Activated CD8-positive, alpha-beta memory T cell treated with anti-CD3 and anti-CD28 coated beads for 36 hours (primary cell): ENCODE results near the gene PLIN1. TPM values are rescaled to one million over a fixed set of nuclear protein-coding genes. Genes with fewer than 3 reads are reported as not detected.

ENCODE experiments used
- CTCF ChIA-PET: fragments of 350-600 bp; sonication (Branson Sonifier 250); formaldehyde crosslinking; loops from one replicate; lab custom pipeline; 2021; ENCODE audit warnings: antibody characterized with exemption; lab: Charles Lee
- POLR2A ChIA-PET: fragments of 350-600 bp; sonication (Branson Sonifier 250); formaldehyde crosslinking; loops from one replicate; lab custom pipeline; 2021; ENCODE audit warnings: antibody characterized with exemption; lab: Charles Lee
- total RNA-seq, 2 experiments: library from RNA; stranded (reverse); gene quantifications; one replicate each; pipeline ENCODE4 v1.2.3, GENCODE V29; 2021

Gene PLIN1
- total RNA-seq, 2 experiments from 2014 or later: 0.25 to 0.44 TPM

DNA sequence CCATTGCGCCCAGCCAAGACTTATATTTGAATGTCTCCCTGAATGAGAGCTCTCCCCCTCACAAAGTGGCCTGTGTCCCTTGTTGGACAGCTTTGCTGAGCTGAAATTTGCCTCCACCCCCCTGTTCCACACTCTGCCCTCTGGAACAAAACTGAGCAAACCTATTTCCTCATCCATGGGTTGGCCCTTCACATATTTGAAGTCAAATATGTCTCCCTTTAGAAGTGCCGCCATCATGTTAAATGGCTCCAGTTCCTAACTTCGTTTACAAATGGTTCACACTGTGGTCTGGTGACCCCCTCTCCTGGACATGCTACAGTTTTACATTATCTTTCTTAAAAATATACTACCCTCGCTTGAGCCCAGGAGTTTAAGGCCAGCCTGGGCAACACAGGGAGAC, 4.6 kb downstream of the PLIN1 start:
- CTCF ChIA-PET: no interaction called here
- POLR2A ChIA-PET: no interaction called here

DNA sequence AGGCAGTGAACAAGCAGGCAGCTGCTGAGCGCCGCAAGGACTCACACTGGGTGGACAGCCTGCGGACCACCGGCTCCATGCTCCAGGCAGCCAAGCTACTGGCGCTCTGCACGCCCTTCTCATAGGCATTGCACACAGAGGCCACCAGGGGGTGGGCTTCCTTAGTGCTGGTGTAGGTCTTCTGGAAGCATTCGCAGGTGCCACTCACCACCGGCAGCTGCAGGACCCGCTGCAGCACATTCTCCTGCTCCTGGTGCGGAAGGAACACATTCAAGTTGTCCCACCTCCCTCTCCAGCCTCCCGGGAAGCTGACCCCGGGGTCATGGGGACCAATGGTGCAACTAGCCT, 6.0 kb downstream of the PLIN1 start:
- ChIA-PET POLR2A (no interaction called here), CTCF (no interaction called here)

DNA sequence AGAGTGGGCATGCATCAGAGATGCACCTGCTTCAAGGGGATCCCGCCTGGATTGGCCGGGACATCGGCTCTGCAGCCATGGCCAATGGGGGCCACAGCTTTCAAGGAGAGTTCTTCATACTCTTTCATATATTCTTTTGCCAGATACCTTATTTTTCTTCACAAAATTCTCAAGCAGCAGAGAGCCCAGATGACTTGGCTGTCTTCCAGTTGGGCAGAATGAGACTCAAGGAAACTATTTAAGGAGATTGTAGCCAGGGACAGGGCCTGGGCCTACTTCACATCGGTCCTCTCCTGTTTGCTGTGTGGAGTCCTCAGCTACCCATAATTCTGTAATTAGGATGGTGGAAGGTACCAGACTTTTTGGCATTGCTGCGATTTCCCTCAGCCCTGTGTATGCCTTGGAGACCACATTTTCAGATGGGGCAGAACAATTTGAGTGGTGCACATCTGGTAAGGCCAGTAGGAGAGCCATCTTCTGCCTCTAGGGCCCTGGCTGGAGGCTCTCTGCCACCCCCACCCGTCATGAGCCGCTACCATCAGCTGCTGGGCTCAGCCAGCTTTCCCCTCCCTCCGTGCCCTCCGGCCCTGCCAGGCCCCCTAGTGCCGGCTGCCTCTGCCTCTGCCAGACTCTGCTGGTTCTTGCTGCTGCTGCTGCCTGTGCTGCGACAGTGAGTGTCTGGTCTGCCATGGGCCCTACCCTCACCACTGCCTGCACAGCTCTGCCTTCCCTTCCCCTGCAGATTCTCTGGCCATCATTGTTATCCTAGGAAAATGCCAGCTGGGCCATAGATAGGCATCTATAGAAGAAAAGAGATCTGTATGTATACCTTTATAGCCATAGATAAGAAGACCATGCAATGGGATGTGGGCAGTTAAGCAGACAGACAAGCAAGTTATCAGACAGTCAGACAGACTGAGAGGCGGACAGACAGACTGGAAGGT, 6.7 kb downstream of the PLIN1 start:
- ChIA-PET POLR2A (no interaction called here), CTCF (no interaction called here)

DNA sequence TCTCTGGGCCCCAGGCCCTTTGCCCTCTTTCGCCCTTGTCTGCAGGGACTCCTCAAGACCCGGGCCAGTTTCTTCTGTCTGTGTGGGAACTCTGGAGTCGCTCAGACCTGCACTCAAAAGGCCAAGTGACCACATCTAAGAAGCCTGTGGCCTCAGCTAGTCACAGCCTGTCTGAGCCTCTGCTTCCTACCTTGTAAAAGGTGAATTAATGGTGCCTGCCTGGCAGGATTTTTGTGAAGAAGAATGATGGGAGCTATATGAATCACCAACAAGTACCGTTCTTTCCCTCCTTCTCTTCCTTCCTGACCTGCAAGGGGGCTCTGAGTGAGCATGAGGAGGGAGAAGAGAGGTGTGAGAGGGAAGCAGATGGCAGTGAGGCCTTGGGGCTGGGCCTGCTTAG, 7.5 kb downstream of the PLIN1 start:
- POLR2A ChIA-PET: no interaction called here

DNA sequence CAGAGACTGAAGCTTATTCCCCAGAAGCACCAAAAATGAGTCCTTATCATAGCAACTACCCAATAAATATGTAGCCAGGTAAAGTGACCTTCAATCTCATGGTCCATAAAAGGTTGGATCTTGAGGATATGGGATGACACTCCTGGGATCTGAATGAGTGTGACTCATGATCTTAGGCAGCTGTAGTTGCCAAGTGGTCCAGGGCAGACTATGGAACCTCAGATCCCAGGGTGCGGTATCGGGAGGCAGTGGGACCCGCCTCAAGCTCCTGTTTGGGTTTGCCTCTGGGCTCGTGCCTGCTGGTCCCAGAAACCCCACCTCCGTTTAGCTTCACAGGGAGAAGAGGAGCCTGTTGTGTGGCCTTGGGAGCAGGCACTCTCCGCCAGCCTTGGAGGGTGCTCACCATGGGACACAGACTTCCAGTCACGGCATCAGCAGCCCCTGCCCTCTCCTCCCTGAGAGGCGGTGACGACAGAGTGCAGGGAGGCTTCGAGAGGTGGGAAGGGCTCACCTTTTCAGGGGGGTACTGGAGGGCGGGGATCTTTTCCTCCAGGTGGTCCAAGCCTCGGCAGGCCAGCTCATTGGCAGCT, 8.1 kb downstream of the PLIN1 start:
- ChIA-PET POLR2A (no interaction called here), CTCF (no interaction called here)

More for the DNA sequence above, 7.5 kb downstream of the PLIN1 start:
- CTCF ChIA-PET: no interaction called here

DNA sequence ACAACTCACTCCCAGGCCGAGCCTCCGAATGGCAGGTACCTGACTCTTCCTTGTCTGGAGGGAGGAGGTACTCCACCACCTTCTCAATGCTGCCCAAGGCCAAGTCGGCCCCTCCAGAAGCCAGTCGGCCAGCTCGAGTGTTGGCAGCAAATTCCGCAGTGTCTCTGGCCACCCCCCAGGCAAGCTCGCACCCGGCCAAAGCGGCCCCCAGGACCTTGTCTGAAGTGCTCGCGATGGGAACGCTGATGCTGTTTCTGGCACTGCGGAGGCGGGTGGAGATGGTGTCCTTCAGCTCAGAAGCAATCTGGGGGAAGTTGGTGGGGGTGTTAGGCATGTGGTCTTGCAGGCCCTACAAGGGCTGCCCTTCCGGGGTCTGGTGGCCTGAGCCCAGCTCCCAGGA, 9.2 kb downstream of the PLIN1 start:
- CTCF ChIA-PET: no interaction called here
- POLR2A ChIA-PET: no interaction called here

DNA sequence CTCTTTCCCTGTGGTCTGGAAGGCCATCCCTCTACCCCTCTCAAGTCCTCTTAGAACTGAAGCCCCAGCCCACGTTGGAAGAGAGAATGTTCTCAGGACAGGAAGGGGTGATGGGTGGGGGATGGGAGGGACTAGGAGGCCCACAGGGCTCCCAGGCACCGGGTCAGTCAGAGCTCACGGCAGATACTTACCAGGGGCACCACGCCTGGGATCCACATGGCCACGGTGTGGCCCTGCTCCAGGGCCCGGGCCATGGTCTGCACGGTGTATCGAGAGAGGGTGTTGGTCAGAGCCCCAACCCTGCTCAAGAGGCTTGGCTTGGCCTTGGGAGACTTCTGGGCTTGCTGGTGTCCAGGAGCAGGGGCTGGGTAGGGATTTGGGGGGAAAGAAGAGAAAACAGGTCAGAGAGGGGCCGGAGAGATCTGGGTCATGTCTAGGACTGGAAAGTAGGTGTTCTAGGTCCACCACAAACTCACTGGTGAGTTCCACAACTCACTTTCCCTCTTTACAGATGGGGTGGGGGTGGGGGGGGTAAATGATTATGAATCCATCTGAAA, 9.8 kb downstream of the PLIN1 start:
- POLR2A ChIA-PET: no interaction called here
- CTCF ChIA-PET: no interaction called here

DNA sequence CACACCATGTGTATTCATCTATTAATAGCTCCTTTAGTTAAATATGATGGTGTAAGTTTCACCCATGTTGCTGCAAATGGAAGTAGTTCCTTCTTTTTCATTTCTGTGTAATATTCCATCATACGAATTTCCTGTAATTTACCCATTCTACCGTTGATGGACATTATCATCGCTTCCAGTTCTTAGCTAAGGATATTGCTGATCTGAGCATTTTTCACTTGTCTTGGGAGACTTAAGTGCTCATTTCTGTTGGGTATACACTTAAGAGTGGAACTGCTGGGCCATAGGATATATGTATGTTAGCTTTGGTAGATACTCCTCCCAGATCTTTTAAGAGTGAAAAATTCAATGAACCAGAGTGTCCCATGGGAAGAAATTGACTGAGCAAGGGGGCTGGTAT, 11.0 kb downstream of the PLIN1 start:
- CTCF ChIA-PET: no interaction called here
- POLR2A ChIA-PET: no interaction called here

DNA sequence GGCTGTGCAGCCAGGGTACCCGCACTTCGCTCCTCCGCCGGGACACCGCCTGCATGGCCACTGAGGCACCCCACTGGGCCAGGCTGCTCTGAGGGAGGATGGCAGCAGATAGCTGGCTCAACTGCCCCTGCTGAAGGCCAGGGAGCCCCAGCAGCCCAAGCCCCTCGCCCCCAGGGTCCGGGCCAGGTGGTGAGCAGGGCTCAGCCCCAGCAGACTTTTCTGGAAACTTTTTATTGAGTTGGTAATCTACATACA, 11.5 kb downstream of the PLIN1 start:
- POLR2A ChIA-PET: no interaction called here
- CTCF ChIA-PET: no interaction called here

DNA sequence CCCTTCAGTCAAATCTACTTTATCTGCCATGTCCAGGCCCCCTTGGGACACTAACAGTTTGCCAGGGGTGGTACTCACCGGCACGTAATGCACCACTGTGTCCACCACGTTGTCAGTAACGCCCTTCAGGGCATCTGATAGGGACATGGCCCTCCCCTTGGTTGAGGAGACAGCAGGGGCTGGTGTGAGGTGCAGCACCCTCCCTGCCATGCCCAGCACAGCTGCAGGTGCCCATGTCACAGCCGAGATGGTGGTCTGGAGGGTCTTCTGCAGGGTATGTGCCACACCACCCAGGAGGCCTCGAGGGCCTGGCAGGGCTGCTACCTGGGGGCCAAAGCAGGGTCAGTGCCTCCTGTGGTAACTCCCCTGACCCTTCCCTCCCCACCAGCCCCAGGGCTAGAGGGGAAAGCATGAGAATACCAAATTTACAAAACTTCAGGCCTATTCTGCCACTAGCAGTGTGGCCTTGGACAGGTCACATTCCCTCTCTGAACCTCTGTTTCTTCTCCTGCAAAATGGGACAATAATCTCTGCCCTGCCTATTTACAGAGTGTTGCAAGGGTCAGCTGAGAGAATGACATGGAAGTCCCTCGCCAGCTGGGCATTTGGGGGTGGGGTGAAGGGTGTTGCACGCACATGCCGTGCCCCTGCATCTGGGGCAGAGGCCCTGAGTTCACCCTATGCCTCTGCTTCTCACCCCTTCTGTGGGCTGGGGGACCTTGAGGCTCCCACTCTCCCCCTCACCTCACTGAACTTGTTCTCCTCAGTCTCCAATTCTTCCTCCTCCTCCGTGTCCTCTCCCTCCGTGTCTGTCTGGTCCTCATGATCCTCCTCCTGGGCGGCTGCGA, 12.1 kb downstream of the PLIN1 start:
- POLR2A ChIA-PET: no interaction called here
- CTCF ChIA-PET: no interaction called here

DNA sequence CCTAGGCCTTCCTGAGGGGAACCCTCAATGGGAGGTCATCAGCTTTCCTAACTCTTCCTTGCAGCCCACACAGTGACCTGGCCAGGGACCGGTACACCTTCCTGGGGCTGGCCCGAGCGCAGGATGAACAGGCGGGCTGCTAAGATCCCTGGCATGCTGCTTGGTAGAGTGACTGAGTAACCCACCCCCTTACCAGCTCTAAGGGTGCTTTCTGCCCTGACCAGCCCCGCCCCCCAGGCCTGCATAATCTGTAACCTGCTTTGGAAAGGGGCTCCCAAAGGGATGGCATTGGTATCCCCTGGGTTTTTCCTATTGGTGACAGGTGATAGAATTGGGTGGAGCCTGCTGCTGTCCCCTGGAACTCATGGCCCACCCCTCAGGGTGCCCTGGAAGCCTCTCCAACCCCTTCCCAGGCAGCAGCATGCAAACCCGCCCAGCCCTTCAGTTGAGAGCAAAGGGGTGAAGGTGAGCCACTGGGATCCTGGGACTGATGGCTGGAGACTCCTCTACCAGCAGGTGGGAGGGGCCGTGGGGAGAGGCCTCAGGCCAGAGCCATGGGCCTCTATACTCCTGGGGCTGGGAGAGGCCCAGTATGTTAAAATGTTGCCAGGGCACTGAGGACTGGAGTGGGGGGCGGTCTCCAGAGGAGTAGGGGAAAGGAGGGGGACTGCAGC, 12.8 kb downstream of the PLIN1 start:
- CTCF ChIA-PET: no interaction called here
- POLR2A ChIA-PET: no interaction called here

DNA sequence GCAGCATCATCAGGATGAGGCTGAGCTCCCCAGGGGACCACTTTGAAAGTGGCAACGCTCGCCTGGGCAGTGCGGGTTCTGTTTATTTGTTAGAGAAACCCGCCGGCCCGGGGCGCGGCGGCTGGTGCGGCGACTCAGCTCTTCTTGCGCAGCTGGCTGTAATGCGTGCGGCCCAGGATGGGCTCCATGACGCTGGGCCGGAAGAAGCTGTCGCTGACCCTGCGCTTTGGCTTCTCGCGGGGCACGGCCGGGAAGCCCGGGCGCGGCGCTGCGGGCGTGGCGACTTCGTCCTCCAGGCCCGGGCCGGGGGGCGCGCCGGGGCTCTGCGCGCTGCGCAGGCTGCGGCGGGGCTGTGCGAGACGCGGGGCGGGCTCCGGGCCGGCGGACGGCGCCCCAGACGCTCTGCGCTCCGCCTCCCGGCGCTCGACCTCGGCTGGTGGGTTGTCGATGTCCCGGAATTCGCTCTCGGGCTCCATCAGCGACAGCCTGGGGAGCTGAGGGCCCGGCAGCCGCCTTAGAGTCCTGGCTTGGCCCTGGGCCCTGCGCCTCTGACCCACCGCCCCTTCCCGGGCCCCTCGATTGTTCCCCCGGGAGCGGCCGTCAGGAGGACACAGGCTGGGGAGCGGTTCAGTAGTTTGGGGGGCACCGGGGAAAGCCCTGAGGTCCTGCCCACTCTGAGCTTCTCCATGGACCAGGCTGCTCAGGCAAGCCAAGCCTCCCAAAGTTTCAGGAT, 13.6 kb downstream of the PLIN1 start:
- ChIA-PET POLR2A (no interaction called here), CTCF (no interaction called here)

DNA sequence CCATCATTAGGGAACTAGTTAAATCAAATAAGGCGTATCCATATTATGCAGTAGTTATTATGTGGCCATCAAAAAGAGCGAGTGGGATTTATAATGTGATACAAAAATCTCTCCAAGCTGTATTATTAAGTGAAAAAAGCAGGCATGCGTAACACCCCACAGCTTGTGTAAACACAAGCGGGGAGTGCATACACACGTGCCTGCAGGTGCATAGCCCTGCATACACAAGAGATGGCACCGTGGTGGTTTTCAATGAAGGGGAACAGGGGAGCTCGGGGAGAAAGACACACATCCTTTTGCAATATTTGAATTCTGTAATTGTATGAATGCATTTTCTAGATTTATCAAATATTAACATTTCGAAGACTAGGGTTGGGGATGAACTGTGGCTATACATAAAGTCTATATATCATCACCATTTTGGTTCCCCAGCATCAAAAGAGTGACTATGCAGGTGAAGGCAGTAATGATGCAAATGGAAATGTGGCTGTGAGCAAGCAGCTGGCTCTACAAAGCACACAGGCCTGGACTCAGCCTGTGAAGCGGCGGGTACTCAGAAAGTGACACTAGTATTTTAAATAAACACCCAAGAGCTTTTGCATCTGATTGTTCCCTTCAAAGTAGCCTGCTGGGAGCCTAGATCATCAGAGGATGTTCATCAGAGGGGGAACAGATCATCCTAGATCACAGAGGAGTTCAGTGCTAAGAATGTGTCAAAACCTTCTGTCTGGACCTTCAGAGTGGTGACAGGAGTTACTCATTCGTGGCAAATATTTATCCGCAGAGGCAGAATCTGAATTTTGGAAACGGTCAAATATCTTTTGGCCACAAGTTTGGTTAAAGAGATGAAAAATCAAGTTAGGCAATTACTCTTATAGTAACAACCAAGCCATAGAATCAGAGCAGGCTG, 14.5 kb downstream of the PLIN1 start:
- CTCF ChIA-PET: interaction anchor here (0.6 kb wide), 1 partner anchor 9 kb away, joined by 3 read pairs; no protein-coding TSS in a partner anchor
- POLR2A ChIA-PET: no interaction called here

DNA sequence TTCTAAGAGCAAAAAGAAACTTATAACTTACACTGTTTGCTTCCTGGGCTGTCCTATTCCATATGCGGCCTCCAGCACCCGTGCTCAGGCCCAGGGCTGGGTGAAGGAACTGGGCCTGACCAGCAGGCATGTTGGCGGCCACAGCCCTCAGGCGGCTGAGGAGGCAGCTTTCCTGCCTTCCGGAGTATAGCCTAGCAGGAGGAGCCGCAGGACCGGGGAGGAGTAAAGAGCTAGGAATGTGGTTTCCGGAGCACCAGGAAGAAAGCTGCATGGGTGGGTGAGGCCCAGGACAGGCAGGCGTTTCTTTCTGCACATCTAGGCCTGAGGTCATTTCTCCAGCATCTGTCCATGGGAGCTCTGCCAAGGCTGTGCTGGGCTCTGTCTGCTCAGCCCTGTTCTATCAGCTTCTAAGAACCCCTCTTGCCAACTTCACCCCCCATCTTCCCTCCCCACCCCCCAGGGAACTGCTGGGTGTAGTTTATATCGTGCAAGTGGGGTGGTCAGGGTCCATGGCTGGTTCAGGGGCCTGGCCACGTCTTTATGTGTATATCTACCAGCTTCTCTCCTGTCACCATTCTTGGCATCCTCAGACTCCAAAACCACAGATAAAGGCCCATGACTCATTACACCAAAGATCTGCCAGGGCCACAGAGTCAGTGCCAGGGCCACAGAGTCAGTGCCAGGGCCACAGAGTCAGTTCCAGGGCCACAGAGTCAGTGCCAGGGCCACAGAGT, 16.1 kb downstream of the PLIN1 start:
- ChIA-PET POLR2A (no interaction called here), CTCF (no interaction called here)

DNA sequence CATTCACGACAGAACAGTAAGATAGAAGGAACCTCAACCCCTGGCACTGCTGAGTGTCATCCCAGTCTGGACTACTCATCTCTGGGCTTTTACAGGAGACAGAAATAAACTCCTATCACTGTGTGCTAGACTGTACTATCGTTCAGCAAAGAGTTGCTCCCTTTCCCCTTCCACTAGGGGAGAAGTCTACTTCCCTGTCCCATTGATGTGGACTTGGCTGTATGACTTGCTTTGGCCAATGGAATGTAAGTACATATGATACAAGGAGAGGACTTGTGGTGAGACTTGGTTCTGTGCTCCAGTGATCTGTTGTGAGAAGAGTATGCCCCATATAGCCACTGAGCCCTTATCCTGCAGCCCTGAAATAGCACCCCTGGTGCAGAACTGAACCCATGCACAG, 18.6 kb downstream of the PLIN1 start:
- ChIA-PET POLR2A (no interaction called here), CTCF (no interaction called here)

DNA sequence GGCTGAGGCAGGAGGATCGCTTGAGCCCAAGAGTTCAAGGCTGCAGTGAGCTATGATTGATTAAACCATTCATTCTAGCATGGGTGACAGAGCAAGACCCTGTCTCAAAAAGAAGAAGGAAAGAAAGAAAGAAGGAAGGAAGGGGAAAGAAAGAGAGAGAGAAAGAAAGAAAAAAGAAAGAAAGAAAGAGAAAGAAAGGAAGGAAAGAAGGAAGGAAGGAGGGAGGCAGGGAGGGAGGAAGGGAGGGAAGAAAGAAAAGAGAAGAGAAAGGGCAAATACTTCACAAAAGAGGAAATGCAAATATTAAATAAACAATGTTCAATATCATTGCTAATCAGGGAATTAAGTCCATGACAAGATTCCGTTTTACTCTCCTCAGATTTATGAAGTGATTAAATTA, 19.9 kb downstream of the PLIN1 start:
- ChIA-PET CTCF (interaction anchor here (0.8 kb wide), 1 partner anchor 12 kb away, joined by 3 read pairs; no protein-coding TSS in a partner anchor), POLR2A (no interaction called here)

DNA sequence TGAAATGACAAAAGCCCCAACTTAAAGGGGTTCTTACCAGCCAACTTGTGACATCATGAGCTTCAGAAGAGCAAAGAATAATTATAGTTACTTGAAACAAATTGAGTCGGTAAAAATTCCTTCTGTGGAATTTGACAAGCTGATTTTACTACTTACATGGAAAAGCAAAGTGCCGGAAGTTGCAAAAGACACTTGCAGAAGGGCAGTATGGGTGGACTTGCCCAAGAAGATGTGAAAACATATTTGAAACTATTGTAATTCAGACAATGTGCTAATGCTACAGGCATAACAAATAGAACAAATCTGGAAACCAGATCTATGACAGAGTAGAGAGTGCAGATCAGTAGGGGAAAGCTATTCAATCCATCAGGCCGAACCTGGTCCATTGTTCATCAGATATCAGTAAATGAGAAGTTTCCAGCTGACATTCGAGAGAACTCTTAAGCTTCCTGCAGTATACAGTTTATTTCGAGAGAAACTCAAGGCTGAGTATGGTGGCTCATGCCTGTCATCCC, 21.4 kb downstream of the PLIN1 start:
- POLR2A ChIA-PET: no interaction called here
- CTCF ChIA-PET: no interaction called here
